ENCODE results near the gene ZNF521.
A peak's percentile ranks its signal among the peaks of the same experiment; 100 is the strongest.

ZNF521 gene

DNA sequence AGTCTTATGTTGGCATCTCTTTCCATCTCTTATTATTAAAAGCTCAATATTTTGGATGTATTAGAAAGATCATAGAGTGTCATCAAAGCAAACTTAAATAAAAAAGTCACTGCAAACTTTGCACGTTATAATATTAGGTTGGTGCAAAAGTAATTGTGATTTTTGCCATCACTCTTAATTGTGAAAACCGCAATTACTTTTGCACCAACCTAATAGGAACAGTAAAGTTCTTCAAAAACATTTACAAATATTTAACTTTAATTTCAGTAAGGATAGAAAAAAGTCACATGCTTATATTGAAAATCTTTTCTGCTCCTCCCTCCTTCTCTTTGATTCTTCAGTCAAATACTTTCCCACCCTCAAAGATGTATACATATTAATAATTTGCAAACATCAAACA, 51.5 kb downstream of the ZNF521 start:
- H2BK120ac ChIP-seq (ENCODE audit: insufficient read depth, low read length, poor library complexity) = no peak overlapping the region
- no peak overlapping the region for H2BK5ac ChIP-seq (ENCODE audit: low read depth, low read length, poor library complexity)
- H3K18ac ChIP-seq (ENCODE audit: low read length) = no peak overlapping the region
- H4K91ac ChIP-seq (ENCODE audit: low read depth, low read length) = no peak overlapping the region
- no peak for DNase-seq
- H3K4me3 ChIP-seq (ENCODE audit: low read depth, low read length) = no peak overlapping the region
- no peak overlapping the region for H3K4ac ChIP-seq (ENCODE audit: low read depth, low read length)
- H3K23ac ChIP-seq (ENCODE audit: low read length) = no peak overlapping the region
- H2BK12ac ChIP-seq (ENCODE audit: low read length) = no peak overlapping the region
- no peaks in the 10 kb centered on the region for H3K79me1 ChIP-seq (ENCODE audit: low read length)
- no peak overlapping the region for H2AK5ac ChIP-seq (ENCODE audit: low read length)
- H3K9ac ChIP-seq (ENCODE audit: low read length) = no peak overlapping the region
- H3K27ac ChIP-seq (ENCODE audit: low read depth, low read length) = no peak overlapping the region
- H3K14ac ChIP-seq (ENCODE audit: low read length) = no peak overlapping the region
- no peak overlapping the region for H3K4me2 ChIP-seq (ENCODE audit: low read length)
- no peak overlapping the region for H4K8ac ChIP-seq (ENCODE audit: low read depth, low read length)
- no peak overlapping the region for H2AFZ ChIP-seq (ENCODE audit: insufficient read depth, low read length, poor library complexity)
- H3K36me3 ChIP-seq (ENCODE audit: control insufficient read depth in 1 of 2, insufficient read depth in 2 of 2, low read length in 2 of 2) = peaks cover 4 to 12% of the 10 kb centered on the region in 2 experiments
- WGBS (ENCODE audit: extremely low coverage, insufficient coverage, insufficient read length) = no CpG with 5 or more reads among the region's 2 CpGs
- H3K79me2 ChIP-seq (ENCODE audit: control insufficient read depth, insufficient read depth, low read length, poor library complexity) = no peaks in the 10 kb centered on the region
- no peaks in the 10 kb centered on the region for H3K9me3 ChIP-seq (ENCODE audit: insufficient read depth, low read depth, low read length)
- H4K12ac ChIP-seq (ENCODE audit: low read depth, low read length) = no peak overlapping the region
- H3K27me3 ChIP-seq (ENCODE audit: insufficient read depth, low read length) = no peaks in the 10 kb centered on the region
- H3K4me1 ChIP-seq (ENCODE audit: control insufficient read depth in 1 of 2, insufficient read depth in 2 of 2, low read length in 2 of 2) = no peaks in the 10 kb centered on the region

DNA sequence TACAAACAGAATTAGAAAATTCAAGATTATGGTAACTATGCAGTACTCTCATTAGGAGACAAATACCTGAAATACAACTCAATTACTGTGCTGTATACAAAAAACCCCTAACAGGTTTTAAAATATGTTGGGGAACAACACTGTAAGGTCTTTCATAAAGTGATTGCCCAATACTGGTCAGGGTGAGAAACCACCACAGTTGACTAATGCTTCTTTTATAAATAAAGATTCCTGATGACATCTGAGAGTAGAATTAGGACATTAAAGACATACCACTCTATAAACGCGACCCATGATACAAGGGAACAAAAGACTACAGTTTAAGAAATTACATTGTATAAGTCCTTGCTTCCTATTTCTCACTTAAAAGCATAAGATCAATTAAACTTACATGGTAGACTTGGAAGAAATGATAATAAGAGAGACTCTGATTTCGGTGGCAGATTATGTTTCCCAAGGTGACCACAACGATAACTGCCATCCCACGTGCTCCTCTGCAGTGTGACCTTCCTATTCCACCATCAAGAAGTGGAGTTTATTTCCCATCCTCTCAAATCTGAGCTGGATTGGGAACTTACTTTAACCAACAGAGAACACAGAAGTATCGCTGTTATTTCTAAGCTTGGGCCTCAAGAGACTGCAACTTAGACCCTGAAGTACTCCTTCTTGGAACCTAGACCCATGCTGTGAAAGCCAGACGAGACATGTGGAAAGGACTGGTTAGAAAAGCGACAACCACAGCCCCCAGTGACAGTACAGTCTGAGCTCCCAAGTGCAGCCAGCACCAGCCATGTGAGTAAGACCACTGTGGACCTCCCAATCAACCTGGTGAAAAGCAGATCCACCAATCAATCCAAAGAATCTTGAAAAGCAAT, 52.3 kb downstream of the ZNF521 start:
- WGBS (ENCODE audit: extremely low coverage, insufficient coverage, insufficient read length) = no CpG with 5 or more reads among the region's 8 CpGs
- H3K4me1 ChIP-seq (ENCODE audit: control insufficient read depth in 1 of 2, insufficient read depth in 2 of 2, low read length in 2 of 2) = no peaks in the 10 kb centered on the region
- H2BK12ac ChIP-seq (ENCODE audit: low read length) = no peak overlapping the region
- H3K27me3 ChIP-seq (ENCODE audit: insufficient read depth, low read length) = no peaks in the 10 kb centered on the region
- no peaks in the 10 kb centered on the region for H3K79me1 ChIP-seq (ENCODE audit: low read length)
- peak overlapping the region; percentile 53 for H3K18ac ChIP-seq (ENCODE audit: low read length)
- H2AFZ ChIP-seq (ENCODE audit: insufficient read depth, low read length, poor library complexity) = no peak overlapping the region
- no peak overlapping the region for H3K4me3 ChIP-seq (ENCODE audit: low read depth, low read length)
- H3K23ac ChIP-seq (ENCODE audit: low read length) = no peak overlapping the region
- H2BK5ac ChIP-seq (ENCODE audit: low read depth, low read length, poor library complexity) = no peak overlapping the region
- no peak overlapping the region for H3K27ac ChIP-seq (ENCODE audit: low read depth, low read length)
- no peak overlapping the region for H4K91ac ChIP-seq (ENCODE audit: low read depth, low read length)
- H2AK5ac ChIP-seq (ENCODE audit: low read length) = no peak overlapping the region
- no peak overlapping the region for H3K9ac ChIP-seq (ENCODE audit: low read length)
- H3K14ac ChIP-seq (ENCODE audit: low read length) = no peak overlapping the region
- DNase-seq = peak in 1 of 2 donors; percentile 28
- no peak overlapping the region for H4K12ac ChIP-seq (ENCODE audit: low read depth, low read length)
- no peak overlapping the region for H3K4ac ChIP-seq (ENCODE audit: low read depth, low read length)
- H2BK120ac ChIP-seq (ENCODE audit: insufficient read depth, low read length, poor library complexity) = no peak overlapping the region
- H3K79me2 ChIP-seq (ENCODE audit: control insufficient read depth, insufficient read depth, low read length, poor library complexity) = no peaks in the 10 kb centered on the region
- no peak overlapping the region for H4K8ac ChIP-seq (ENCODE audit: low read depth, low read length)
- no peak overlapping the region for H3K4me2 ChIP-seq (ENCODE audit: low read length)
- H3K36me3 ChIP-seq (ENCODE audit: control insufficient read depth in 1 of 2, insufficient read depth in 2 of 2, low read length in 2 of 2) = peaks cover 4 to 12% of the 10 kb centered on the region in 2 experiments
- H3K9me3 ChIP-seq (ENCODE audit: insufficient read depth, low read depth, low read length) = no peaks in the 10 kb centered on the region

DNA sequence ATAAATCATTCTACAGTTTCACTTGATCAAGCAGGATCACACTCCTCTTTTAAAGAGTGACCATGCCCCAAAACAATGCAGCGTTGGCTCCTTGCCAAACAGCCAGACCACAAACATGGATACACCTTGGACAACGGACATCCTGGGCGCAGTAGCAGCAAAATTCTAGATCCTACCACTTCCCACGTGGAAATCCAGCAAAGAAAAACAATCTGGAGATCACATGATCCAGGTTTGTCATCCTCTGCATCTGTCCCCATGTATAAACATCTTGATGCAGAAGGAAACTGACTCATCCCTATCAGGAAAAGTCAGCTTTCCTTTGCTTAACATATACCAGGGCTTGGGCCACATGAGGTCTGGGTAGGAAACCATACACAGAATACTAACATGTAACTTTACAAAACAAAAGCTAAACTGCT, 53.1 kb downstream of the ZNF521 start:
- DNase-seq = peak in 1 of 2 donors; percentile 25
- Histone ChIP-seq H2BK5ac (ENCODE audit: low read depth, low read length, poor library complexity) (no peak overlapping the region), H3K27me3 (ENCODE audit: insufficient read depth, low read length) (no peaks in the 10 kb centered on the region), H3K4me1 (ENCODE audit: control insufficient read depth in 1 of 2, insufficient read depth in 2 of 2, low read length in 2 of 2) (peaks cover 3% of the 10 kb centered on the region in 2 experiments), H3K9me3 (ENCODE audit: insufficient read depth, low read depth, low read length) (no peaks in the 10 kb centered on the region), H3K79me2 (ENCODE audit: control insufficient read depth, insufficient read depth, low read length, poor library complexity) (no peaks in the 10 kb centered on the region), H3K18ac (ENCODE audit: low read length) (no peak overlapping the region), H3K4ac (ENCODE audit: low read depth, low read length) (no peak overlapping the region), H3K27ac (ENCODE audit: low read depth, low read length) (no peak overlapping the region), H3K79me1 (ENCODE audit: low read length) (no peaks in the 10 kb centered on the region), H3K4me3 (ENCODE audit: low read depth, low read length) (no peak overlapping the region), H3K36me3 (ENCODE audit: control insufficient read depth in 1 of 2, insufficient read depth in 2 of 2, low read length in 2 of 2) (peaks cover 4 to 12% of the 10 kb centered on the region in 2 experiments), H4K8ac (ENCODE audit: low read depth, low read length) (no peak overlapping the region), H3K4me2 (ENCODE audit: low read length) (no peak overlapping the region), H2BK120ac (ENCODE audit: insufficient read depth, low read length, poor library complexity) (no peak overlapping the region), H3K9ac (ENCODE audit: low read length) (no peak overlapping the region), H3K23ac (ENCODE audit: low read length) (no peak overlapping the region), H4K12ac (ENCODE audit: low read depth, low read length) (no peak overlapping the region), H2BK12ac (ENCODE audit: low read length) (no peak overlapping the region), H2AFZ (ENCODE audit: insufficient read depth, low read length, poor library complexity) (no peak overlapping the region), H4K91ac (ENCODE audit: low read depth, low read length) (no peak overlapping the region), H2AK5ac (ENCODE audit: low read length) (no peak overlapping the region), H3K14ac (ENCODE audit: low read length) (no peak overlapping the region)
- WGBS (ENCODE audit: extremely low coverage, insufficient coverage, insufficient read length) = no CpG with 5 or more reads among the region's 4 CpGs

DNA sequence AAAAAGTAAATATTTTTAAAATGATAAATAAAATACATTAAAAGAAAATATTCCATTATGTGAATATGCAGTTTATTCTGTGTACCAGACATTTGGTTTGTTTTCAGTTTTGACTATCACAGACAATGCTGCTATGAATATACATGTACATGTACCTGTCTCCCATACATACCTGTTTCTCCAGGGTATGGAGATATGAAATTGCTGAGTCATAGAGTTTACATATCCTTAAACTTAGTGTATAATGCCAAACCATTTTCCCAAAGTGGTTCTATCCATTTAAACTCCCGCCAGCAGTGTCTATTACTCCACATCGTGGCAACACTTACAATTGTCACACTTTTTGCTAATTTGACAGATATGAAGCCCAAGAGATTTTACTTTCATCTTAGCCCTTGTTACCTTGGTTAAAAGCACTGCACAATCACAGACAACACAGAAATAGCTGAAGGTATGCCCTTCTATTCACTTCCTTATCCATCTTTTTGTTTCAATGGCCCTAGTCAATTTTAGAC, 56.3 kb downstream of the ZNF521 start:
- H3K36me3 ChIP-seq (ENCODE audit: control insufficient read depth in 1 of 2, insufficient read depth in 2 of 2, low read length in 2 of 2) = peaks cover 2 to 8% of the 10 kb centered on the region in 2 experiments
- no peak overlapping the region for H4K12ac ChIP-seq (ENCODE audit: low read depth, low read length)
- no CpG with 5 or more reads among the region's 2 CpGs for WGBS (ENCODE audit: extremely low coverage, insufficient coverage, insufficient read length)
- no peak overlapping the region for H3K4ac ChIP-seq (ENCODE audit: low read depth, low read length)
- H3K9ac ChIP-seq (ENCODE audit: low read length) = no peak overlapping the region
- H3K23ac ChIP-seq (ENCODE audit: low read length) = no peak overlapping the region
- no peak overlapping the region for H2AK5ac ChIP-seq (ENCODE audit: low read length)
- H2BK12ac ChIP-seq (ENCODE audit: low read length) = no peak overlapping the region
- H3K4me2 ChIP-seq (ENCODE audit: low read length) = no peak overlapping the region
- no peak overlapping the region for H2BK5ac ChIP-seq (ENCODE audit: low read depth, low read length, poor library complexity)
- H2AFZ ChIP-seq (ENCODE audit: insufficient read depth, low read length, poor library complexity) = no peak overlapping the region
- H3K79me2 ChIP-seq (ENCODE audit: control insufficient read depth, insufficient read depth, low read length, poor library complexity) = no peaks in the 10 kb centered on the region
- no peaks in the 10 kb centered on the region for H3K79me1 ChIP-seq (ENCODE audit: low read length)
- H3K14ac ChIP-seq (ENCODE audit: low read length) = no peak overlapping the region
- H3K4me3 ChIP-seq (ENCODE audit: low read depth, low read length) = no peak overlapping the region
- peaks cover 3% of the 10 kb centered on the region in 2 experiments for H3K4me1 ChIP-seq (ENCODE audit: control insufficient read depth in 1 of 2, insufficient read depth in 2 of 2, low read length in 2 of 2)
- no peak overlapping the region for H4K8ac ChIP-seq (ENCODE audit: low read depth, low read length)
- no peak overlapping the region for H3K18ac ChIP-seq (ENCODE audit: low read length)
- H3K27ac ChIP-seq (ENCODE audit: low read depth, low read length) = no peak overlapping the region
- H3K27me3 ChIP-seq (ENCODE audit: insufficient read depth, low read length) = no peaks in the 10 kb centered on the region
- H2BK120ac ChIP-seq (ENCODE audit: insufficient read depth, low read length, poor library complexity) = no peak overlapping the region
- no peak for DNase-seq
- H4K91ac ChIP-seq (ENCODE audit: low read depth, low read length) = no peak overlapping the region
- no peaks in the 10 kb centered on the region for H3K9me3 ChIP-seq (ENCODE audit: insufficient read depth, low read depth, low read length)
